Measurements from ENCODE around the gene MYO7B. TPM values are rescaled to one million over a fixed set of nuclear protein-coding genes. Genes with fewer than 3 reads are reported as not detected.

The MYO7B gene
- total RNA-seq, 1 donor from 2014 or later, result 0.02 TPM

GRCh38 chr2:127641846-127642507, 106.5 kb downstream of the MYO7B start:
- no peaks in the 10 kb centered on the region for H3K9me3 Mint-ChIP-seq (ENCODE audit: low read depth)

GRCh38 chr2:127642706-127643438, 107.4 kb downstream of the MYO7B start:
- no peak overlapping the region for H3K4me3 Mint-ChIP-seq (ENCODE audit: unreplicated experiment)
- no peak for DNase-seq (ENCODE audit: low spot score)
- TF ChIP-seq CTCF (IDR thresholded peaks at IDR 0.05), result no peak
- H3K27ac Mint-ChIP-seq (ENCODE audit: unreplicated experiment), result peak overlapping the region; percentile 36
- no peaks in the 10 kb centered on the region for H3K27me3 Mint-ChIP-seq (ENCODE audit: low read depth)
- H3K9me3 Mint-ChIP-seq (ENCODE audit: low read depth), result no peaks in the 10 kb centered on the region
- peaks cover 39% of the 10 kb centered on the region for H3K4me1 Mint-ChIP-seq (ENCODE audit: low read depth)
- H3K36me3 Mint-ChIP-seq (ENCODE audit: low read depth), result peaks cover 3% of the 10 kb centered on the region

More at GRCh38 chr2:127641846-127642507, 106.5 kb downstream of the MYO7B start:
- H3K27me3 Mint-ChIP-seq (ENCODE audit: low read depth), result no peaks in the 10 kb centered on the region
- no peak overlapping the region for H3K4me3 Mint-ChIP-seq (ENCODE audit: unreplicated experiment)
- no peak for TF ChIP-seq CTCF (IDR thresholded peaks at IDR 0.05)
- peaks cover 34% of the 10 kb centered on the region for H3K4me1 Mint-ChIP-seq (ENCODE audit: low read depth)
- no peak for DNase-seq (ENCODE audit: low spot score)
- peaks cover 1% of the 10 kb centered on the region for H3K36me3 Mint-ChIP-seq (ENCODE audit: low read depth)
- no peak overlapping the region for H3K27ac Mint-ChIP-seq (ENCODE audit: unreplicated experiment)

- Mint-ChIP-seq H3K27me3 (ENCODE audit: low read depth) (no peaks in the 10 kb centered on the region), H3K9me3 (ENCODE audit: low read depth) (no peaks in the 10 kb centered on the region), H3K27ac (ENCODE audit: unreplicated experiment) (peak overlapping the region; percentile 41), H3K4me3 (ENCODE audit: unreplicated experiment) (no peak overlapping the region), H3K4me1 (ENCODE audit: low read depth) (peaks cover 38% of the 10 kb centered on the region), H3K36me3 (ENCODE audit: low read depth) (peaks cover 4% of the 10 kb centered on the region)
- DNase-seq (ENCODE audit: low spot score), result no peak
- TF ChIP-seq CTCF (IDR thresholded peaks at IDR 0.05), result no peak
Measured at GRCh38 chr2:127643439-127644065, 108.1 kb downstream of the MYO7B start.

- DNase-seq (ENCODE audit: low spot score), result no peak
- Mint-ChIP-seq H3K9me3 (ENCODE audit: low read depth) (no peaks in the 10 kb centered on the region), H3K36me3 (ENCODE audit: low read depth) (peaks cover 3% of the 10 kb centered on the region), H3K27ac (ENCODE audit: unreplicated experiment) (peak overlapping the region; percentile 41), H3K4me1 (ENCODE audit: low read depth) (peaks cover 36% of the 10 kb centered on the region), H3K27me3 (ENCODE audit: low read depth) (no peaks in the 10 kb centered on the region), H3K4me3 (ENCODE audit: unreplicated experiment) (no peak overlapping the region)
- peak; percentile 53 for TF ChIP-seq CTCF (IDR thresholded peaks at IDR 0.05)
Measured at GRCh38 chr2:127644066-127645025, 108.9 kb downstream of the MYO7B start.

All from chondrocyte (in vitro differentiated cells).